NCI-H2107 (cell line): ENCODE data around the gene C2CD3.
"Not testable (repeated sequence)": the region's sequence is repeated elsewhere in the genome, so short reads cannot be mapped to it uniquely, and the experiment has no call there.

Experiments
- DNase-seq: peaks from one replicate; lab custom pipeline; 2025; lab: John Stamatoyannopoulos, UW

C2CD3 gene

GRCh38 chr11:74002832-74003231, 168.0 kb downstream of the C2CD3 start:
- no peak for DNase-seq

- DNase-seq = no peak
These were observed 168.9 kb downstream of the C2CD3 start for GRCh38 chr11:74001822-74002286.

- no peak for DNase-seq
These were observed 170.3 kb downstream of the C2CD3 start for GRCh38 chr11:74000307-74001133.

DNA sequence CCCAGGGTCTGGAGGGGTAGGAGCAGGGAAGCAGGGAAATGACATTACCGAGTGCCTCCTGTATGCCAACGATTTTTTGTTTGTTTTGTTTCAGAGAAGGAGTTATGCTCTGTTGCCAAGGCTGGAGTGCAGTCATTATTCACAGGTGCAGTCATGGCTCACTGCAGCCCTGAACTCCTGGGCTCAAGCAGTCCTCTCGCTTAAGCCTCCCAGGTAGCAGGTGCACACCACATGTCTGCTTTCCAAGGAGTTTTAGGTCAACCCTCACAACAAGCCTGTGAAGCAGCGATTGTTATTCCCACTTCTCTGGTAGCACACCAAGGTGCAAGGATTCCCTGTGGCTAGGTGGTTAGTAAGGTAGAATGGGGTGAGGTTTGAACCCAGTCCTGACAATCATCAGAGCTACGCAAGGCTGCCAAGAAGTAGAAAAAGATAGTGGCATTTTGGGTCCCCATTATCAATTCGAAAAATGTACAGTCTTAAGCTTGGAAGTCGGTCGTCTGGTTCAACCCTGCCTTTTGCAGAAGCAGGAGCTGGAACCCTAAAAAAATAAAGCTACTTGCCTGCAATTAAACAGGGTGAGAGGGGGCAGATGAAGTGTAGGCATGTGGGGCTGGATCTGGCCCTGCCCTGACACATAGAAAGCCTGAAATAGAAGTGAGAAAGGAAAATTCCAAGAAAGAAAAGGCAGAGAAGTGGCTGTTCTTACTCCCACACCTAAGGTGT, 171.1 kb downstream of the C2CD3 start:
- DNase-seq = peak; percentile 32

- DNase-seq = no peak
These were observed 171.8 kb downstream of the C2CD3 start for GRCh38 chr11:73998846-73999575.

- no peak for DNase-seq
These were observed 173.6 kb downstream of the C2CD3 start for GRCh38 chr11:73997120-73997770.

GRCh38 chr11:73996161-73996747, 174.5 kb downstream of the C2CD3 start:
- DNase-seq = no peak

GRCh38 chr11:73995731-73996130, 175.1 kb downstream of the C2CD3 start:
- no peak for DNase-seq

GRCh38 chr11:73995247-73995646, 175.6 kb downstream of the C2CD3 start:
- DNase-seq = no peak

DNA sequence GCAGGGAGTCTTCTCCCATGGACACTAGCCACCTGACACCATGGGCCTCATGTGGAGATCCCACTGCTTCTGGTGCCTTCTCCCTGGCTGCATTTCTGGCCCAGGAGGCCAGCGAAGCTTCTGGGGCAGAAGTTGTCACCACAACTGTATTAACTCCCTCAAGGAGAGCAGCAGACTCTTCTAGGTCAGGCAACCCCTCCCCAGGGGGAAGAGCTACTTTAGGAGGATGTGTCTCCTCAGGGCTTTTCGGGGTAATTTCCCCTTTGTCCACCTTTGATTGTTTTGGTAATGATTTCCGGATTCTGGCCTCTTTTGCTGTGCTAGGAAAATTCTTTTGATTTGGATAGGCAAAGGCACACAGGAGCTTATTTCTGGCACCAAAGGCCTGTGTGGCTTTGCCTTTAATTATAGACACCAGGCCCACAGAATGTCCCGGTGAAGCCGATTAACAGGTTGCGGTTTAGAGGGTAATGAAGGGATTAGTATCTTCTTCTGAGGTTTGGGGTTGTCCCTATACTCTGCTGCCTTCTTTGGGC, 179.3 kb downstream of the C2CD3 start:
- no peak for DNase-seq

- no peak for DNase-seq
These were observed 180.1 kb downstream of the C2CD3 start for GRCh38 chr11:73990730-73991129.

GRCh38 chr11:73989156-73989555, 181.6 kb downstream of the C2CD3 start:
- DNase-seq = no peak

DNA sequence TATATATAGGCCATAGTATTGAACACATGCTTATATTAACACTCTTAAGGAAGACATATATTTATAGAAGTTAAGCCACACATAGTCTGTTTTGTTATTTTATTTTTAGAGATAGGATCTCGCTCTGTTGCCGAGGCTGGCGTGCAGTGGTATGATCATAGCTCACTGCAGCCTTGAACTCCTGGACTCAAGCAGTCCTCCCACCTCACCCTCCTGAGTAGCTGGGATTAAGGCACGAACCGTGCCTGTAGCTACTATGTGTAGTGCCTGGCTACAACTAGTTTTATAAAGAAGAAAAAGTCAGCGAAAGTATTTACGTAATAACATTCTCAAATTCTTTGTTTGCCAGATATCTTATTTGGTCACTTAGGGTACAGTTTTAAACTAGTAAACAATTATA, 182.6 kb downstream of the C2CD3 start:
- no peak for DNase-seq

DNA sequence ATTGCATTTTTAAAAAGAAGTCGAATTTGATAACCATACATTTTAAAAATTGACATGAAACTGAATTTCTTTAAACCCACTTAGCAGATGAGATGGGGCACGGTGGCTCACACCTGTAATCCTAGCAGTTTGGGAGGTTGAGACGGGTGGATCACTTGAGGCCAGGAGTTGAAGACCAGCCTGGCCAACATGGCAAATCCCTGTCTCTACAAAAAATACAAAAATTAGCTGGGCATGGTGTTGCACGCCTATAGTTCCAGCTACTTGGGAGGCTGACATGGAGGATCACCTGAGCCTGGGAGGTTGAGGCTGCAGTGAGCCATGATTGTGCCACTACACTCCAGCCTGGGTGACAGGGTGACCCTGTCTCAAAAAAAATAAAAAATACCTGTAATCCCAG, 185.1 kb downstream of the C2CD3 start:
- not testable (repeated sequence) for DNase-seq

DNA sequence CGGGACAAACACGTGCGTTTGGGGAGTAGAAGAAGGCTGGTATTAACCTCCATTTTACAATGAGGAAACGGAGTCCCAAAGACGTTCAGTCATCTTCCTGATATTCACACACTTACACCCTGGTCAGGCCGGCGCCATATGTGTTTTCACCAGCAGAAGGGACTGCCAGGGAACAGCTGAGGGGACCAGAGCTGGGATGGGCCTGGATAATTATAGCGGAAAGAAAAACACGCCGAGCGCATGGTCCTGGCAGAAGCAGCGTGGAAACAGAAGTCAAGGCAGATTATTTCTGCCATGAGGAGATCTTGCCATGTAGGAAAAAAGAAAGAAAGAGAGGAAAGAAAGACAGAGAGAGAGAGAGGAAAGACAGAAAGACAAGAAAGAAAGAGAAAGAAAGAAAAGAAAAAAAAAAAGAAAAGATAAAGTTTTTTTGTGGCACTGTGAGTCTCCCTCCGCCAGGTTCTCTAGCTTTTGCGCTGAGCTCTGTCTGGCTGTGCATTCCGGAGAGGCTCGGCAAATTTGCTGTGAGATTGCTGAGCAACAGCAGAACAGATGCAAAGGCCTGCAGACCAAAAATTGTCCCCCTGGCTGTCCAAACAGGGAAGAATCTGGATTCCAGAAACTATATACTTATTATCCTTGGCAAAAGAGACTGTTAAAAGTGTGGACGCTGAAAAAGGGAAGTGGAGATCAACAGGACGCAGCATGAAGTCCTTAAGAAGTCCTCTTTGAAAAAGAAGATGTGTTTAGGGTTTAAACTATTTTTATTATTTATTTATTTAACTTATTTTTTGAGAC, 186.9 kb downstream of the C2CD3 start:
- no peak for DNase-seq

DNA sequence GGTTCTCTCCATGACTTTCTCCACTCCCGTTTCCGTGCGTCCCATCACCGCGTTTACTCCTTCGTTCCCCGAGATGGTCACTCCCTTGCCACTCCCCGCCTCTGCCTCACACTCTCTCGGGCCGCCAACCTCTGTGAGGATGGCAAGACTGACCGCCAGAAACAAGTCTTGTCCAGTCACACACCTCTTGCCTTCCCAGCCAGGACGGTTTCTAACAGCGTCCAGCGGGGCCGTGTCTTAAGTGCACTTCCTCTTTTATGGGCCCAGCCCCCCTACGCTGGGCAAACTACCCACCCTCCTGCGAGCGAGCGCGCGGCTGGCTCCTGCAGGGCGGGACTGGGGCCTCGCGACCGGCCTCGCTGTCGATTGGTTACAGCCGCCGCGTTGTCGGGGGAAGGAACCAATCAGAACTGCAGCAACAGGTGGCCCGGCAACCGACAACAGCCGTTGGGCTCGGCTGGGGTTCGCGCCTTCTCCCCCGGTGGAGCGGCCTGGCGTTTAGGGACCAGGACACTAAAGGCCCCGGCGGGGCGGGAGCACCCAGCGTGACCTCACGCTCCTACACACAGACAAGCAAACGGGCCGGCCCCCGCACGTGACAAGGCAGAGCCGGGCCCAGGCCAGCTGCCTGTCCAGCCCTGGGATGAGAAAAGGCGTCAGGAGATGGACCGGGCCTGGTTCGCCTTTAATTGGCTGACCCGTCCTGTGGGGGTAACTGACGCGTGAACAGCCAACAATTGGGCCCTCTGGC, 187.6 kb downstream of the C2CD3 start:
- DNase-seq = peak; percentile 90

GRCh38 chr11:73982595-73982989, 188.2 kb downstream of the C2CD3 start, which contains the start of gene UCP2:
Gene UCP2 (minus strand): TSS chr11:73982843. CDS start chr11:73978378, 4,465 bp downstream.
- DNase-seq = peak; percentile 82

DNA sequence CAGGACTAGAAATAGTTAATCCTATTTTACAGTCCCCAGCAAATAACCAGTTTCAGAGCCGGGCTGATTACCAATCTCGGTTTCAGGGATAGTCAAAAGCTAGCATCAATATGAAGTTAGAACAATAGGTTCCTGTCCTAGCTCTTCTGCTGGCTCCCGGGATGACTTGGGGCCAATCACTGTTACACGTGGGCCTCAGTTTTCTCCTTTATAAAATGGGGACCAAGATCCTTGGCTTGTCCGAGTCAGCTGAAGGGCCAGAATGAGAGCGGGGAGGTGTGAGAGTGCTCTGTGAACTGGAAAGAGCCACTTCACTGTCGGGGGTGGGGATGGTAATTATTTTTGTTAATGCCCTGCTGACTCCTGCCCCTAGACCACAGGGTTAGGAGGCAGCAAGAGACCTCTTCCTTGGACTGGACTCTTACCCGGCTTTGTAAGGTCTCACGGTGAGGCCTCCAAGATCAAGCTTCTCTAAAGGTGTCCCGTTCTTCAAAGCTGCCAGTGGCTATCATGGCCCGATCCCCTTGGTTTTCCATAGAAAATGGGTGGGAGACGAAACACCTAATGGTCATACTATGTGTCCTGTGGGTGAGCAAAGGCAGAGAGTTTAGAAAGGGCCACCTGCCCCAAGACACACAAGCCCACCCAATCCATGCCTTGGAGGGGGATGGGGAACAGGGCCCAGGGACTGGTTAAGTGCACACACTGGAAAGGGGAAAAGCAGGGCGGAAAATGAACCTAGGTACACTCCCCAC, 189.6 kb downstream of the C2CD3 start:
- no peak for DNase-seq
